HUES64 (cell line): ENCODE results near the gene ARHGAP26.

ENCODE experiments used
- H3K27ac ChIP-seq: 2 replicates; pipeline ENCODE4 v1.7.0; 2013; ENCODE audit warnings: low read depth, low read length, inconsistent platforms
- H3K27me3 ChIP-seq: 2 replicates; pipeline ENCODE4 v1.6.1; 2013; ENCODE audit warnings: mild to moderate bottlenecking, low read length; ENCODE audit not compliant: insufficient read depth
- H3K36me3 ChIP-seq: 2 replicates; pipeline ENCODE4 v1.6.1; 2013; ENCODE audit warnings: mild to moderate bottlenecking, low read length; ENCODE audit not compliant: insufficient read depth
- H3K4me1 ChIP-seq: 2 replicates; pipeline ENCODE4 v1.6.1; 2013; ENCODE audit warnings: mild to moderate bottlenecking, low read length, moderate library complexity; ENCODE audit not compliant: insufficient read depth
- H3K4me3 ChIP-seq: 2 replicates; pipeline ENCODE4 v1.5.1; 2013; ENCODE audit warnings: mild to moderate bottlenecking, low read length, moderate library complexity
- H3K9ac ChIP-seq: 2 replicates; pipeline ENCODE4 v1.6.1; 2013; ENCODE audit warnings: mild to moderate bottlenecking, low read depth, low read length
- H3K9me3 ChIP-seq: 2 replicates; pipeline ENCODE4 v1.6.1; 2013; ENCODE audit warnings: low read depth, low read length; ENCODE audit not compliant: insufficient read depth
- WGBS: fragments of 150-250, 120-280 bp; methylation state at CpG from one replicate; pipeline ENCODE4 v1.1.7; 2013; ENCODE audit warnings: missing lambda C conversion rate; 5-methylcytosine and 5-hydroxymethylcytosine counted together

The ARHGAP26 gene

DNA sequence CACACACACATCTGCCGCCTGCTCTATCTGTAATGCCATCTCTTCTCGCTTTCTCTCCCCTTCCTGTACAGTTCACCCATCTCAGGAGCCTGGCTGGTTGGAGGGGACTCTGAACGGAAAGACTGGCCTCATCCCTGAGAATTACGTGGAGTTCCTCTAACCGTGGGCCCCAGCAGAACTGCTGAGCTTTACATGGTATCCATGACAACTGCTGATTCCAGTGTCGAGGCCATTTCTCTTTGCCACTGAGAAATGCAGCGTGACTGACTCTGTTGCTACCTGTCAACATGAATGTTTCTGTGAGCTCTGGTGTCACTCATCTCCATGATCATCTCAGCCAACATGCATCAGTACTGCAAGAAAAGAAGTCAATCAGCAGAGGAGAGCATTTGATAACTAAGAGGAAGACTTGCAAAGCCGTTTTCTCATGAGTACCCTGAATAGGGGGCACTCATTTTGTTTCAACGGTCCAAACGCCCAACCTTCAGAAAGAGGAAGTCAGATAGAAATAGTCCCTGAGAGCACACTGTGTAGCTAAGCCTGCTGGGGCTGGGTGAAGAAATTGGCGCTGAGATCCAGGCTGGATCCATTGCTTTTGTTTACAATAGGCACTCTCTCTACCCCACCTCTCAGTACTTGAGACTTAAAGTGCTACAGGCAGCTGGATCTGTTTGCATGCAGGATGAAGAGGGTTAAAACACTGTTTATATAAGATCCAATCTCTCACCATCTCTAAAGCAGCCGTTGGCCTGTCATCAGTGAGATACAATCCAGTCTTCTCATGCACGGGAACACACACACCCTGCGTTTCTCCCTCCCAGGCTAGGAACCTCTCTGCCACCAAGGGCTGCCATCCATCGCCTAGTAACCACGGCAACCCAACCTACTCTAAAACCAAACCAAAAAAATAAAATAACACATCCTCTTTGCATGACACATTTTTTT lies 452.4 kb downstream of the ARHGAP26 start:
- Histone ChIP-seq H3K9me3 (no peaks in the 10 kb centered on the region), H3K27ac (no peak overlapping the region), H3K9ac (no peak overlapping the region), H3K36me3 (peaks cover 5% of the 10 kb centered on the region; the same call in 1 of the 2 replicates), H3K27me3 (no peaks in the 10 kb centered on the region), H3K4me1 (no peaks in the 10 kb centered on the region), H3K4me3 (no peak overlapping the region)
- WGBS: 85% methylated on average over 16 of the region's 16 CpGs

GRCh38 chr5:143224672-143225071 lies 454.5 kb downstream of the ARHGAP26 start:
- H3K27ac ChIP-seq: no peak overlapping the region
- H3K9ac ChIP-seq: no peak overlapping the region
- H3K27me3 ChIP-seq: no peaks in the 10 kb centered on the region
- no peaks in the 10 kb centered on the region for H3K9me3 ChIP-seq
- H3K4me3 ChIP-seq: no peak overlapping the region
- WGBS: 93% methylated on average over 4 of the region's 5 CpGs
- H3K36me3 ChIP-seq: peaks cover 5% of the 10 kb centered on the region; the same call in 1 of the 2 replicates
- H3K4me1 ChIP-seq: no peaks in the 10 kb centered on the region

GRCh38 chr5:143225511-143225910 lies 455.3 kb downstream of the ARHGAP26 start:
- Histone ChIP-seq H3K9me3 (no peaks in the 10 kb centered on the region), H3K4me3 (no peak overlapping the region), H3K4me1 (0 out of 2 replicates have a peak, but pooled peaks cover 6% of the 10 kb centered on the region), H3K36me3 (peaks cover 5% of the 10 kb centered on the region; the same call in 1 of the 2 replicates), H3K9ac (no peak overlapping the region), H3K27ac (no peak overlapping the region), H3K27me3 (no peaks in the 10 kb centered on the region)
- 95% methylated on average over 4 of the region's 4 CpGs for WGBS

DNA sequence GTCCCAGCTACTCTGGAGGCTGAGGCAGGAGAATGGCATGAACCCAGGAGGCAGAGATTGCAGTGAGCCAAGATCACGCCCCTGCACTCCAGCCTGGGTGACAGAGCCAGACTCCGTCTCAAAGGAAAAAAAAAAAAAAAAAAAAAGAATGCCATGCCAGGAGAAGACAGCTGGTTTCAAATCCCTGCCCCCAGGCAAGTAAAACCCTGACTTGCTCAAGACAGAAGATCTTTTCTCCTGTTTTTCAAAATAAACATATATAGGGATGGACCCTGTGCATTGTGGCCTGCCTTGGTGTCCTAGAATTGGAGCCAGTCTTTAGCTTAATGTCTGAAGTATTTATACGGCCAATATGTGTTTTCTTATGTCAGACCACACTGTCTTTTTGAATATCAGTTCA lies 456.2 kb downstream of the ARHGAP26 start:
- WGBS: 94% methylated on average over 3 of the region's 3 CpGs
- Histone ChIP-seq H3K4me1 (0 out of 2 replicates have a peak, but pooled peaks cover 6% of the 10 kb centered on the region), H3K36me3 (peaks cover 5% of the 10 kb centered on the region; the same call in 1 of the 2 replicates), H3K9ac (no peak overlapping the region), H3K27me3 (no peaks in the 10 kb centered on the region), H3K27ac (no peak overlapping the region), H3K4me3 (no peak overlapping the region), H3K9me3 (no peaks in the 10 kb centered on the region)

GRCh38 chr5:143226872-143227271 lies 456.7 kb downstream of the ARHGAP26 start:
- no peaks in the 10 kb centered on the region for H3K27me3 ChIP-seq
- no peaks in the 10 kb centered on the region for H3K9me3 ChIP-seq
- no peak overlapping the region for H3K9ac ChIP-seq
- no peak overlapping the region for H3K27ac ChIP-seq
- H3K4me1 ChIP-seq: 0 out of 2 replicates have a peak, but pooled peaks cover 6% of the 10 kb centered on the region
- H3K36me3 ChIP-seq: peaks cover 5% of the 10 kb centered on the region; the same call in 1 of the 2 replicates
- 92% methylated on average over 3 of the region's 3 CpGs for WGBS
- no peak overlapping the region for H3K4me3 ChIP-seq

- Histone ChIP-seq H3K9me3 (no peaks in the 10 kb centered on the region), H3K36me3 (peaks cover 4% of the 10 kb centered on the region; the same call in 1 of the 2 replicates), H3K9ac (no peak overlapping the region), H3K27me3 (no peaks in the 10 kb centered on the region), H3K4me1 (0 out of 2 replicates have a peak, but pooled peaks cover 6% of the 10 kb centered on the region), H3K4me3 (no peak overlapping the region), H3K27ac (no peak overlapping the region)
- WGBS: 91% methylated on average over 6 of the region's 6 CpGs
These were observed 457.1 kb downstream of the ARHGAP26 start for GRCh38 chr5:143227301-143227700.

GRCh38 chr5:143228597-143229293 lies 458.6 kb downstream of the ARHGAP26 start:
- WGBS: 92% methylated on average over 8 of the region's 8 CpGs
- no peaks in the 10 kb centered on the region for H3K9me3 ChIP-seq
- H3K27me3 ChIP-seq: no peaks in the 10 kb centered on the region
- no peak overlapping the region for H3K27ac ChIP-seq
- 0 out of 2 replicates have a peak, but pooled peaks cover 6% of the 10 kb centered on the region for H3K4me1 ChIP-seq
- H3K9ac ChIP-seq: no peak overlapping the region
- H3K36me3 ChIP-seq: no peaks in the 10 kb centered on the region
- H3K4me3 ChIP-seq: no peak overlapping the region

DNA sequence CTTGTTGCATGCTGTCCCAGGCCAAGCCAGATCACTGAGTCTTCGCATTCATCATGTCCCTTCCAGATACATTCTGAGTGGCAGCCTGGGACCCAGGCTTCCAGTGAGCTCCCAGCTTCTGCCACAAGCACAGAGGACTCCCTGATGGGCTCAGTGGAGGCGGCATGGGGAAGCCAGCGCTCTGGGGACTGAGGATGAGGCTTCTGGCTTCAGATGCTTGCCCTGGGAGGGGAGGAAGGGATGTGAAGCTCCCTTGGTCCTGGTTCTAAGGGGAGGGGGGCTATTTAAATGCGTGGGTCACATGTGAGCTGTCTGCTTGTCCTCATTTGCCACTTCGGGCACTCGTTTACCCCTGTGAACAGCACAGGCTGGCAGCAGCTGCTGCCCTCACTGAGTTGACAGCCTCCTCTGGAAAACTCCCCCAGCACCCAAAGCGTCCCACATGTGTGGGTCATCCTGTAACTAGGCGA lies 459.3 kb downstream of the ARHGAP26 start:
- H3K9ac ChIP-seq: no peak overlapping the region
- H3K9me3 ChIP-seq: no peaks in the 10 kb centered on the region
- no peaks in the 10 kb centered on the region for H3K36me3 ChIP-seq
- H3K27me3 ChIP-seq: no peaks in the 10 kb centered on the region
- WGBS: 86% methylated on average over 8 of the region's 8 CpGs
- 0 out of 2 replicates have a peak, but pooled peaks cover 6% of the 10 kb centered on the region for H3K4me1 ChIP-seq
- no peak overlapping the region for H3K4me3 ChIP-seq
- no peak overlapping the region for H3K27ac ChIP-seq

GRCh38 chr5:143229896-143230675 lies 459.9 kb downstream of the ARHGAP26 start:
- H3K27me3 ChIP-seq: no peaks in the 10 kb centered on the region
- 0 out of 2 replicates have a peak, but pooled peaks cover 6% of the 10 kb centered on the region for H3K4me1 ChIP-seq
- 70% methylated on average over 9 of the region's 10 CpGs for WGBS
- no peaks in the 10 kb centered on the region for H3K9me3 ChIP-seq
- no peak overlapping the region for H3K4me3 ChIP-seq
- H3K27ac ChIP-seq: no peak overlapping the region
- no peaks in the 10 kb centered on the region for H3K36me3 ChIP-seq
- no peak overlapping the region for H3K9ac ChIP-seq

GRCh38 chr5:143230676-143230996 lies 460.5 kb downstream of the ARHGAP26 start:
- Histone ChIP-seq H3K4me3 (no peak overlapping the region), H3K27me3 (no peaks in the 10 kb centered on the region), H3K9ac (no peak overlapping the region), H3K36me3 (no peaks in the 10 kb centered on the region), H3K27ac (no peak overlapping the region), H3K4me1 (0 out of 2 replicates have a peak, but pooled peaks cover 6% of the 10 kb centered on the region), H3K9me3 (no peaks in the 10 kb centered on the region)
- 89% methylated on average over 6 of the region's 6 CpGs for WGBS
